ENCODE measurements around the gene CBX1.

CBX1 gene

GRCh38 chr17:48066656-48067055, 34.6 kb downstream of the CBX1 start:
- no peaks in the 10 kb centered on the region for H3K9me3 ChIP-seq (ENCODE audit: insufficient read depth, low read depth, low read length)
- H3K4me1 ChIP-seq (ENCODE audit: insufficient read depth, low read length, poor library complexity, severe bottlenecking): no peaks in the 10 kb centered on the region
- H3K9ac ChIP-seq (ENCODE audit: low read depth, low read length, poor library complexity, severe bottlenecking): no peak overlapping the region
- H3K79me2 ChIP-seq (ENCODE audit: insufficient read depth, low read length): no peaks in the 10 kb centered on the region
- H3K4me2 ChIP-seq (ENCODE audit: low read depth, low read length, poor library complexity, severe bottlenecking): no peak overlapping the region
- H4K20me1 ChIP-seq (ENCODE audit: insufficient read depth, low read length, poor library complexity, severe bottlenecking): no peaks in the 10 kb centered on the region
- H2AFZ ChIP-seq (ENCODE audit: low read length): no peak overlapping the region
- H3K36me3 ChIP-seq (ENCODE audit: insufficient read depth, low read length): peaks cover 83% of the 10 kb centered on the region; the same call in 1 of the 2 replicates
- H3K27me3 ChIP-seq (ENCODE audit: insufficient read depth, low read length, poor library complexity, severe bottlenecking): no peaks in the 10 kb centered on the region
- H3K4me3 ChIP-seq (ENCODE audit: low read length, poor library complexity, severe bottlenecking): no peak overlapping the region
- 0 out of 2 replicates have a peak, but pooled peaks cover 2% of the 10 kb centered on the region for H3F3A ChIP-seq (ENCODE audit: low read depth)
- H3K9me2 ChIP-seq (replicated peaks; ENCODE audit: low read depth, low read length): no peaks in the 10 kb centered on the region
- TF ChIP-seq EZH2phosphoT487 (IDR thresholded peaks at IDR 0.05; ENCODE audit: borderline replicate concordance): no peak
- TF ChIP-seq CTCF (conservative IDR thresholded peaks at IDR 0.05; ENCODE audit: low read length): no peak

GRCh38 chr17:48066192-48066591, 35.1 kb downstream of the CBX1 start:
- Histone ChIP-seq H2AFZ (ENCODE audit: low read length) (no peak overlapping the region), H3K9ac (ENCODE audit: low read depth, low read length, poor library complexity, severe bottlenecking) (no peak overlapping the region), H3K9me3 (ENCODE audit: insufficient read depth, low read depth, low read length) (no peaks in the 10 kb centered on the region), H3K4me3 (ENCODE audit: low read length, poor library complexity, severe bottlenecking) (no peak overlapping the region), H3K9me2 (replicated peaks; ENCODE audit: low read depth, low read length) (no peaks in the 10 kb centered on the region), H3F3A (ENCODE audit: low read depth) (0 out of 2 replicates have a peak, but pooled peaks cover 2% of the 10 kb centered on the region), H3K27me3 (ENCODE audit: insufficient read depth, low read length, poor library complexity, severe bottlenecking) (no peaks in the 10 kb centered on the region), H3K79me2 (ENCODE audit: insufficient read depth, low read length) (no peaks in the 10 kb centered on the region), H3K4me2 (ENCODE audit: low read depth, low read length, poor library complexity, severe bottlenecking) (no peak overlapping the region), H3K4me1 (ENCODE audit: insufficient read depth, low read length, poor library complexity, severe bottlenecking) (no peaks in the 10 kb centered on the region), H3K36me3 (ENCODE audit: insufficient read depth, low read length) (peaks cover 82% of the 10 kb centered on the region; the same call in 1 of the 2 replicates), H4K20me1 (ENCODE audit: insufficient read depth, low read length, poor library complexity, severe bottlenecking) (no peaks in the 10 kb centered on the region)
- TF ChIP-seq EZH2phosphoT487 (IDR thresholded peaks at IDR 0.05; ENCODE audit: borderline replicate concordance) (no peak), CTCF (conservative IDR thresholded peaks at IDR 0.05; ENCODE audit: low read length) (no peak)

GRCh38 chr17:48064638-48065037, 36.6 kb downstream of the CBX1 start:
- Histone ChIP-seq H3K4me1 (ENCODE audit: insufficient read depth, low read length, poor library complexity, severe bottlenecking) (no peaks in the 10 kb centered on the region), H4K20me1 (ENCODE audit: insufficient read depth, low read length, poor library complexity, severe bottlenecking) (peaks cover 6% of the 10 kb centered on the region), H2AFZ (ENCODE audit: low read length) (no peak overlapping the region), H3K36me3 (ENCODE audit: insufficient read depth, low read length) (peaks cover 80% of the 10 kb centered on the region; the same call in 1 of the 2 replicates), H3K9me3 (ENCODE audit: insufficient read depth, low read depth, low read length) (no peaks in the 10 kb centered on the region), H3K9ac (ENCODE audit: low read depth, low read length, poor library complexity, severe bottlenecking) (no peak overlapping the region), H3K4me2 (ENCODE audit: low read depth, low read length, poor library complexity, severe bottlenecking) (no peak overlapping the region), H3K79me2 (ENCODE audit: insufficient read depth, low read length) (peaks cover 2% of the 10 kb centered on the region; the same call in 1 of the 2 replicates), H3K27me3 (ENCODE audit: insufficient read depth, low read length, poor library complexity, severe bottlenecking) (no peaks in the 10 kb centered on the region), H3K4me3 (ENCODE audit: low read length, poor library complexity, severe bottlenecking) (no peak overlapping the region), H3F3A (ENCODE audit: low read depth) (0 out of 2 replicates have a peak, but pooled peaks cover 1% of the 10 kb centered on the region), H3K9me2 (replicated peaks; ENCODE audit: low read depth, low read length) (no peaks in the 10 kb centered on the region)
- TF ChIP-seq CTCF (conservative IDR thresholded peaks at IDR 0.05; ENCODE audit: low read length) (no peak), EZH2phosphoT487 (IDR thresholded peaks at IDR 0.05; ENCODE audit: borderline replicate concordance) (no peak)
